Measurements from ENCODE around the gene MB.

Gene MB

DNA sequence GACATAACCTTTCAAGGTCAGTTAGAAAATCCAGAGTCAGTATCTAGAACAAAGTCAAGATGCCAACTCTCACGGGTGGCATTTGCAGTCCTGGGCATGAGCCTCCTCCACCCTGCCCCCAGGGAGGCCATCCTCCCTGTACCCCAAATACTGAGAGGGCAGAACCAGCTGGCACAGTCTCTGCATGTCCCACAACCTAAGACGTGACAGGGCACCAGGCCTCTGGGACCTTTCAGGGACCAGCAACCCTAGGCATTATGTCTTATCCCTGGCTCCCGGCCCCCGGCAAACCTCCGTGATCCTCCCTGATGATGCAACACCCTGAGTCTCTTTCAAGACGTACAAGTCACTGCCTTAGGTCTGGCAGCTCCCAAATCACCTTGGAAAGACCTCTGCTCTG, 2.0 kb downstream of the MB start:
- DNase-seq (ENCODE audit: low read depth in 2 of 2): no peak

DNA sequence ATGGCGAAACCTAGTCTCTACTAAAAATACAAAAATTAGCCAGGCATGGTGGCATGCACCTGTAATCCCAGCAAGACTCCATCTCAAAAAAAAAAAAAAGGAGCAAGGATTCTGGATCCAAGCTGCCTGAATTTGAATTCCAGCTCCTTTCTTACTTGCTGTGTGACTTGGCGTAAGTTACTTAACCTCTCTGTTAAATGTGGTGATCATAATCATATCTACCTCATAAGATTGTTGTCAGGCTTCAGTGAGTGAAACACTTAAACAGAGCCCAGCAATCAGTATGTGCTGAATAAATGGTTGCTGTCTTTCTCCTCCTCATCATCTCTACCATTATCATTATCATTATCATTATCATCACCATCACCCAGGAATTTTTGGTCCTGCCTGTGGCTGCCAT, 2.7 kb downstream of the MB start:
- DNase-seq (ENCODE audit: low read depth in 2 of 2): no peak

DNA sequence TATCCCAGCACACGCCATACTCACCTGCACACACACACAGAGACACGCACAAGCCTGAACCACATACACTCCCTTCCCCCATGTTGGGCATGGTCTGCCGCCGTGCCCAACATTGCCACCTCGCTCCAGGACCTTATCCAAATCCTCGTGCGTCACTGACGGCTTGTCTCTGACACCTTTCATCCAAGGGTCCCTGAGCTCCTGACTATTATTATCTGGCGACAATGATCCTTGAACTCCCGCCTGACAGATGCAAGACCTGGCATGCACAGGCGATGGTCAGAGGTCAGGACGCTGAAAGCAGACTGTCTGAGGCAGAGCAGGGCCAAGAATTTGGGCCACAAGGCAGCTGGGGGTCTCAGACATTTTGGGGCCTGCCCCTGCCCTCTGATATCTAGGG, 4.2 kb downstream of the MB start:
- no peak for DNase-seq (ENCODE audit: low read depth in 2 of 2)

DNA sequence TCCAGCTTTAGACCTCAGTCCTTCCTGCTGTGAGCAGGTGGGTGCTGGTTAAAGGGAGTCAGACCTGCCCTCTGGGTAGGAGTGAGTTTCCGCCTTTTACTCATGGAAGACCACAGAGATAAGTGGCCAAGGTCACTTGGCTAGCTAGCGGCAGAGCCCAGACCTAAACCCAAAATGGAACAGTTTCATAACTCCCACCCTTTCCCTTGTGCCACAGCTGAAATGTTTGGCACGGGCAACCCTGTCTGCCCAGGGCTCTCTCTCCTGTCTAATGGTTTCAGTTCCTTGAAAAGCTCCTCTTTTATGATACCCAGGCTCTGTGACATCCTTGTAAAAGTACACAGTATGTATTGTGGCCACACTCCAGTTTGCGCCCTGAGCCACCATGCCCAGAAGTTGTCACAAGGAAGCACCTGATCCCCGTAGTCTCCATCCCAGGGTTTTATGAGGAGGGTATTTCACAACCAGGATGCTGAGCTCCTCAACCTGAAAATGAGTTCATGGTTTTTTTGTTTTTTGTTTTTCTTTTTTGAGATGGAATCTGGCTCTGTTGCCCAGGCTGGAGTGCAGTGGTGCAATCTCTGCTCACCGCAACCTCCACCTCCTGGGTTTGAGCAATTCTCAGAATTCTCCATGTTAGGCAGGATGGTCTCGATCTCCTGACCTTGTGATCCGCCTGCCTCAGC, 5.1 kb downstream of the MB start:
- DNase-seq (ENCODE audit: low read depth in 2 of 2): no peak

DNA sequence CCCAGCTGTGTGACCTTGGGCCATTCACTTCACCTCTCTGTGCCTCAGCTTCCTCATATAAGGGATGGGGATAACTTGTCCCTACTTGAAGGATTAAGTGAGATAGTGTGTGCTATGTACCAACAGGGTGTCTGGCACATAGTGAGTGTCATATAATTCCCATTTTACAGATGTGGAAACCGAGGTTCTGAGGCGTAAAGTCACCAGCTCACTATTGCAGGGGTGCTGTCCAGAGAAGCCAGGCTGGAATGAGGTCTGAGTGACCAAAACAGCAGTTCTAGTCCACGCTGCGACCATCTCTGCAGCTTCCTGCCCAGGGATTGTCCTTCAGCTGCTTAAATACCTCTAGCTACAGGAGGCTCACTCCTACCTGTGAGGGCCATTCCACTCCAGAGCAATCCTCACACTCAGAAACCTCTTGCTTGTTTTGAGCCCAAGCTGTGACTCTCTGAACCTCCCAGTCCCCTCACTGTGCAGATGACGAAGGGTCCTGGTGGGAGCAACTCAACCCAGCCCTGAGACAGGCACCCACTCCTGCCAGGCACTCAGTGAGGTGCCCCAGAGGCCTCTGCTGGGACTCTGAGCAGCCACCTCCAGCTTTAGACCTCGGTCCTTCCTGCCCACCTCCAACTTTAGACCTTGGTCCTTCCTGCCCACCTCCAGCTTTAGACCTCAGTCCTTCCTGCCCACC, 5.8 kb downstream of the MB start:
- no peak for DNase-seq (ENCODE audit: low read depth in 2 of 2)

DNA sequence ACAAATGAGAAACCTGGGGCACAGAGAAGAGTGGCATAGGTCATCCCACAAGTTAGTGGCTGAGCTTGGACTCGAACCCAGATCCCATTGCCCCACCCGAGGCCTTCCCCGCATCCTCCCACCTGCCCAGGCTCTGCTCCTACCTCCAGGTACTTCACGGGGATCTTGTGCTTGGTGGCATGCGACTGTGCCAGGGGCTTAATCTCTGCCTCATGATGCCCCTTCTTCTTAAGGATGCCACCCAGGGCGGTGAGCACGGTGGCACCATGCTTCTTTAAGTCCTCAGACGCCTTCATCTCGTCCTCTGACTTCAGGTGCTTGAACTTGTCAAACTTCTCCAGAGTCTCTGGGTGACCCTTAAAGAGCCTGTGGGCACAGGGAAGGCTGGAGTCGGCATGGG, 6.4 kb downstream of the MB start:
- no peak for DNase-seq (ENCODE audit: low read depth in 2 of 2)

DNA sequence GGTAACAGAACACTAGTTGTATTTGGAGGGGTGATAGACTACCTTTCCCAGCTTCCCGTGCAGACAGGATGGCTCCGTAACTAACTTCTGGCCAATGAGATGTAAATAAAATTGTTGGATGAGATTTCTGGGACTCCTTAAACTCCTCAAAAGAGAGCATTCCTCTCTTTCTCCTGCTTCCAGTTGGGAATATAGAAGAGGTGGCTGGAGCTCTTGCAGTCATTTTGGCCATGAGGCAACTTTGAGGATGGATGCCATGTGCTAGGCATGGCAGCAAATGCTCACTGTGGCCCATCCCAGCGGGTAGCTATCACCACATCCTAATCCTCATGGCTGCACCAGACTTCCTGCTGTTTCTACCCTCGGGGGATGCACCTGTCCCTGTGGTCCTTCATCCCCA, 7.4 kb downstream of the MB start:
- no peak for DNase-seq (ENCODE audit: low read depth in 2 of 2)

DNA sequence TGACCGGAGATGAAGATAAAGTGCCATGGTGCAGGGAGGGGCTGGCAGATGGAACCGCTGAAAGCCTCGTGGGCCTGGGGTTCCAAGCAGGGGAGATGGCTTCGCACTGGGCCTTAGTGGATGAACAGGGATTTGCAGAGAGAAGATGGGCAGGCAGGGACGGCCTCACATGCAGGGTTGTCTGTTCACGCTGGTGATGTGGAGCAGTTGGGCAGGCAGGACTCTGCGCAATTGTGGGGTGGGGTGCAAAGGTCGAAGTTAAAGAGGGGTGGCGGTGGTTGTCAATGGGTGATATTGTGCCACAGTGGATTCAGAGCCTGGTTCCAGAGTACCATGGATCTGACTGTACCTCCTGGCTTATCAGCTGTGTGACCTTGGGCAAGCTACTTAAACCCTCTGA, 7.9 kb downstream of the MB start:
- no peak for DNase-seq (ENCODE audit: low read depth in 2 of 2)

DNA sequence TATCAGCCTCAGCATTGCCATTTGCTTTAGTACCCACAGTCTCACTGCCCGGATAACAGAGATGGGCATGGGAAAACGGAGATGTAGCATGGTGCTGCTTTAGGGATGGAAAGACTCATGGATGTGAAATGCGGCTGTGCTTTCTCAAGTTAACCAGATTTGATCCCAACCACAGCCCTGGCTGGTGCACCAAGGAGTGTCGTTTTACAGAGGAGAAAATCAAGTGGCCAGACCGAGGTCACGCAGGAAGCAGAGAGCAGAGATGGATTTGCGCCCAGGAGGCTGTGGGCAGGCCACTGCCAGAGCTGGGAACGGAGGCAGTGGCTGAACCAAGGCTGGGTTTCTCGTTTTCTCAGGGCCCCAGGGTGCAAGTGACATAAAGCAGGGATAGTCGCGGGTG, 9.0 kb downstream of the MB start:
- no peak for DNase-seq (ENCODE audit: low read depth in 2 of 2)

DNA sequence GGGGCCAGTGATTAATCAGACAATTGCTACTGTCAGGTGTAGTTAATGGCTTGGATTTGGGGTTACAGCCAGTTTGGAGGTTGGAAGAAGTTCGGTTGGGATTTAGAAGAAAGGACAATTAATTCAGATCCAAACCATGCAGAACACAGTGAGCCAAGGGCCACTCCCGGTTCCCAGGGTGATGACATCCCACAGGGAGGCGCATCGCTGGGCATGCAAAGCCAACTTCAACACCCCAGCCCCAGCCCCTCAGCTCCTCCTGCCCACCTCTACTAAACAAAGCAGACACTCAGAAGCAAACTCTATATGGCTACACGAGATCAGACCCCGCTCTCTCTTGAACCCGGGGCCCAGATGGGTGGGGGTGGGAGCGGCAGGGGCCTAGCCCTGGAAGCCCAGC, 10.2 kb downstream of the MB start:
- DNase-seq (ENCODE audit: low read depth in 2 of 2): no peak

DNA sequence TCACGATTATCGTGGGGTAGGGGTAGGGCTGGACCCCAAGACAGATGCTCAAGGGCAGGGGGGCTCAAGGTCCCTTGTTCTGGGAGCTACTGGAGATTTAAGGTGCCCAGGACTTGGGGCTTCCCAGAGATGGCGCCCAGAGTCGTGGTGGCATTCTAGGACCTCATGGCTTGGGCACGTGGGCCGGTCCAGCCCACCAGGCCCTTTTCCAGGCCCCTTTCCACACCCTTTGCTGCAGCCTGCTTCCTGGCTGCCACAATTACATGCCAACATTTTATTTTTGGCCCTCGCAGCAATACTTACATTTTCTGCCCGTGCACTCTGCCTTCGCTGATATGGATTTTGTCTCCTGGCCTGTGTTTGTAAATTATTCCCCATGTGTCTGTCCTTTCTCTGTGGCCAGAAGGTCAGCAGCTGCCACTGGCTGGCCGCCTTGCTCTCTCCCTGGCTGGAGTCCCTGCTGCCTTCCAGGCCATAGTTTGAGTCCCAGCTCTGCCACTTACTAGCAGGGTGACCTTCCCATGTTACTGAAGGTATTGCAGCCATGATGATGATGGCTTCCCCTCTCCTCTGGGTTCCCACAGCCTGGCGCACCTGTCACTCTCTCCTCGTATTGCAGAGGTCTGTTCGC, 11.2 kb downstream of the MB start:
- DNase-seq (ENCODE audit: low read depth in 2 of 2): no peak

DNA sequence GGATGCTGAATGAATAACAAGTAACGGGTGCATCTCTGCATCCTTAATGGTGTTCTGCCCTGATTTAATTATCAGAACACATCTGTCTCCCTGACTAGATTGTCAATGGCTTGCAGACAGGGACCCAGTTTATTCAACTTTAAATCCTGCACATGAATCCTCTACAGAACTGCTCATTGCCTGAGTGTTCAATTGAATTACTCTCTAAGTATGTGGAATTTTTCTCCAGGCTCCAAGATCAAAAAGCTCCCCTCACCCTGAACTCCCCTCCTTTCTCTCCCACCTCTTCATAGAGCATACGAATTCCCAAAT, 11.8 kb downstream of the MB start:
- no peak for DNase-seq (ENCODE audit: low read depth in 2 of 2)

DNA sequence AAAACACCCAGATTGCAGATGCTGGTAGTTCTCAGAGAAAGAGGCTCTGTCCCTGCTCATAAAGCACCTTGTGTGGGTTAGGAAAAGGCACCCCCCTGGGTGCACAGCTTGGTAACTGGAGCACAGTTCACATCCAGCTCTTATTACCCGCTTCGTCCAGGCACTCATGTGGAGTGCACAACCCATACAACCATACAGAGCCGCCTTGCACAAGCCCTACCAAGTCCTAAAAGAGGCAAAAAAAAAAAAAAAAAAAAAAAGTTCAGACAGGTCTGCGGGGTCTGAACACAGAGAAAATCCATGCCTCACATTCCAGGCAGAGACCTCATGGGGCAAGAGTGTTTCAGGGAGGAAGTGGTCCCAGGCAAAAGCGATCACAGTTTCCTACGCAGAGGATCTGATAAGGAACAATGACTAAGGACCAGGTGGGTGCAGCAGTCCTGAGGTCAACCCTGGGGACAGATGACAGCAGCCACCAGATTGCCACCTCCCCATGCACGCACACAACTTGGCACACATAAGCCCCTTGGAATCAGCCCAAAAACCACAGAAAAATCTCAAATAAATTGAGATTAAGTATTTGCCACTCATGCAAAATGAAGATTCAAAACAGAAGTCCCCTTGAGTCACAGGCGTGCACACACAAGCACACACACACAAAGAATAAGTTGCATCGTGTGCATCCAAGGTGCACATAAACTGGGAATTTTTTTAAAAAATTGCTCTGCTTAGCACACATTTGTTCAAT, 12.3 kb downstream of the MB start:
- DNase-seq (ENCODE audit: low read depth in 2 of 2): no peak

DNA sequence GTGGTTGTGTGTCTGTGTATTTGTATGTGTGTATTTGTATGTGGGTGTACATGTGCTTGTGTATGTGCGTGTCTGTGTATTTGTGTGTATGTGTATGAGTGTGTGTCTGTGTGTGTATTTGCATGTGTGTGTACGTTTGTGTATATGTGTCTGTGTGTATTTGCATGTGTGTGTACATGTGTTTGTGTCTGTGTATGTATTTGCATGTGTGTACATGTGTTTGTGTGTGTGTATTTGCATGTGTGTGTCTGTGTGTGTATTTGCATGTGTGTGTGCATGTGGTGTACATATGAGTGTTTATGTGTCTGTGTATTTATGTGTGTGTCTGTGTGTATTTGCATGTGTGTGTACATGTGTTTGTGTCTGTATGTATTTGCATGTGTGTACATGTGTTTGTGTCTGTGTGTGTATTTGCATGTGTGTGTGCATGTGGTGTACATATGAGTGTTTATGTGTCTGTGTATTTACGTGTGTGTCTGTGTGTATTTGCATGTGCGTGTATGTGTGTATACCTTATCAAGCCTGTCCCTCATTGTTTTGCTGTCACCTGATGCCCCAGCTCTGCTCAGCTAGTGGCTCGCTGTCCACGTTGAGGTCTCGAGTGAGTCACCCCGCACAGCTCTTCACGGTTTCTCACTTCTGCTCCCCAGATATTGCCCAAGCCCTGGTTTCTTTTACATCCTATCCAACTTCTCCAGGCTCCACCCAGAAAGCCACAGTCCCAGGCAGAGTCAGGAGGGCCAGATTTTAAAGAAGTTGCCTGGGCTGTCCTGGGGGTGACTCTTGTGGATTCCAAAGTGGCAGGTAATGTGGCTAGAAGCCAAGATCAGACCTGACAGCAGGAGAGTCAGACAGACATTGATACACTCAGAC, 15.2 kb downstream of the MB start:
- no peak for DNase-seq (ENCODE audit: low read depth in 2 of 2)

DNA sequence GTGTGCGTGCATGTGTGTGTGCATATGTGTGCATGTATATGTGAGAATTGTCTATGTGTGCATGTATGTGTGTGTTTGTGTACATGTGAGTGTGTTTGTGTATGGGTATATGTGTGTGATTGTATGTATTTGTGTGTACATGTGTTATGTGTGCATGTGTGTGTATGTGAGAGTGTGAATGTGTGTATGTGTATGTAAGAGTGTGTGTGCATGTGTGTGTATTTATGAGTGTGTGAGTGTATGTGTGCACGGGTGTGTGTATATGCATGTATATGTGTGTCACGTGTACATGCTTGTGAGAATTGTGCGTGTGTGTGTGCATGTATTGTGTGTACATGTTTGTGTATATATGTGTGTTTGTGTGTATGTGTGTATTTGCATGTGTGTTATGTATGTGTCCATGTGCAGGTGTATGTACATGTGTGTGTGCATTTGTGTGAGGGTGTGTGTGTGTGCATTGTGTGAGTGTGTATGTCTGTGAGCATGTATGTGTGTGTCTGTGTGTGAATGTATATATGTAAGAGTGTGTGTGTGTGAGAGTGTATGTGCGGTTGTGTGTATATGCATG, 16.0 kb downstream of the MB start:
- DNase-seq (ENCODE audit: low read depth in 2 of 2): no peak

DNA sequence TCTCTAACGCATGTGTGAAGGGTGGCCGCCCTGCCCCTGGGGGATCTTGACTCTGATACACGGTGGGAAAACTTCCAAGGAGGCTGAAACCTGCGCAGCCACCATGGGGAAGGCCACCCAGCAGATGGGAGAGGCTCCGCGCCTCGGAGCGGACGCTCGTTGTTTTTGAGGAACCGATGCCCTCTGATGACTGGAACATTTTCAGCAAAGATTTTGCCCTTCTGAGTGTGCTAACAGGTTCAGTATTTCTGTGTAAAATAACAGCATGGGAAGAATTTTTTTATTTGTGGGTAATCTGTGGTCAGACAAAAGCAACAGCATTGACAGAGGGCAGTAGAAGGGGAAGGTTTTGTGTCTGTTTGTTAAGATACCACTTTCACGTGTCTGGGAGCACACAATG, 16.7 kb downstream of the MB start:
- no peak for DNase-seq (ENCODE audit: low read depth in 2 of 2)

DNA sequence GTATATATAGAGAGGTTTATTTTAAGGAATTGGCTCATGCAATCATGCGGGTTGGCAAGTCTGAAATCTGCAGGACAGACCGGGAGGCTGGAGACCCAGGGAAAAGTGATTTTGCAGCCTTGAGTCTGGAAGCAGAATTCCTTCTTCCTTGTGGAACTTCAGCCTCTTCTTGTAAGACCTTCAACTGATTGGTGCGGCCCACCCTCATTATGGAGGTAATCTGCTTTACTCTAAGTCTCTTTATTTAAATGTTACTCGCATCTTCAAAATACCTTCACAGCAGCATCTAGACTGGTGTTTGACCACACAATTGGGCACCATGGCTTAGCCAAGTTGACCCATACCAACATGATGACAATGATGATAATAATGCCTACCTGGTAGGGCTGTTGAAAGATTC, 17.8 kb downstream of the MB start:
- no peak for DNase-seq (ENCODE audit: low read depth in 2 of 2)

DNA sequence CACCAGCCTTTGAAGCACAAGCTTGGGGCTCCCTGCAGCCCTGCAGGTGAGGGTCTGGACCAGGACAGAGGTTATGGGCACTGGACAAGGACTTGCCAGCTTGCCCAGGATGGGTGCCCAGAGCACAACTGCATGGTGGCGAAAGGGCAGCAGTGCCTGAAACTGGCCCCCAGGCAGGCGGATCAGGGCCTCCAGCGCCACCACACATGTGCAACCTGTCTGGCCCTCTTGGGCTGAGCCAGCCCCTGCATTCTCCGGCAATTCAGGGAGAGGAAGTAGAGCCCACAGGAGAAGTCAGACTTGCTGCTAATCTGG, 18.8 kb downstream of the MB start:
- DNase-seq (ENCODE audit: low read depth in 2 of 2): no peak

DNA sequence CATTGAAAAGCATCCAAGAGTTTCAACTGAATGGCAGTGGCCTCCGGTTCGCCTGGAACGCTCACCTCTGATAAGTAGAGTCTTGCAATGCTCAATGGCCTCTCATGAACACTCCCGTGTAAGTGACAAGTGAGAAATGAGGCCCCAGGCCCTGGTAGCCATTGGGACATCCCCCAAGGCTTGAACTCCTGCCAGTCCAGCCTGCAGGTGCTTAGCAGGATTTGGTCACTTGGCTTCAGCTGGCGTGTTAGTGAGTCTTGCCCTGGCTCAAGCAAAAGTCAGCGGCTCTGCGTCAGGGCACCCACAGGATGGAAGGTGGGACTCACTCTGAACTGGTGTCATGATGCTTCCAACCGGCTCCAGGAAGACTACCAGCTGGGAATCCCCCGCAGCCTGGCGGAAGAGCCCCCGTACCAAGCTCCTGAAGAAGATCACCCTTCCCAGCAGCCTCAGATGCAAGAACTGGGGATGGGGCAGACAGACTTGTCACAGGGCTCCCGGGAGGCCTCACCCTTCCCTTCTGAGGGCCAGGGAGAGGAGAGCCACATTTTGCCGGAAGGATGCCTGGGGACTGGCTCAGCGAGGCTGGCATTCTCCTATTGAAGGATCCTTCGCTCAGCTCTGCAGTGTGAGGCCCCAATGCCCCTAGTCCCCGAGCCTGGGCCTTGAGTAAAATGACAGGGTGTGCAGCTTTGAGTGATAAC, 19.3 kb downstream of the MB start:
- DNase-seq (ENCODE audit: low read depth in 2 of 2): no peak

DNA sequence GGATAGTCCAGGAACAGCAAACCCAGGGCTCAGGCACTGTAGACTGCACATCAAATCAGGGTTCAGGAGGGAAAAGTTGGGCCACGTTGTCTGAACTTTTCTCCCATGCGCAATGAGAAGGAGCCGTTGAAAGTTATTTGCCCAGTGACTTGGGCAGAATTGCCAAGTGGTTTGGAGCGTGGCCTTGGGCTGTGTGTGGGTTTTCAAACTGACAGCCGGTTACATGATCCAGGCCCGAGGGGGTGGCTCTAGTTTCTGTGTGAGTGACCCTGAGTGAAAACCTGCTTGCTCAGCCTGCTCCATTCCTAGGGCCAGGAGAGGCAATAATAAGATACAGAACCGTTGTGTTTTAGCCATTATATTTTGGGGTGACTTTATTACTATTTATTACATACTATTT, 20.3 kb downstream of the MB start:
- no peak for DNase-seq (ENCODE audit: low read depth in 2 of 2)

DNA sequence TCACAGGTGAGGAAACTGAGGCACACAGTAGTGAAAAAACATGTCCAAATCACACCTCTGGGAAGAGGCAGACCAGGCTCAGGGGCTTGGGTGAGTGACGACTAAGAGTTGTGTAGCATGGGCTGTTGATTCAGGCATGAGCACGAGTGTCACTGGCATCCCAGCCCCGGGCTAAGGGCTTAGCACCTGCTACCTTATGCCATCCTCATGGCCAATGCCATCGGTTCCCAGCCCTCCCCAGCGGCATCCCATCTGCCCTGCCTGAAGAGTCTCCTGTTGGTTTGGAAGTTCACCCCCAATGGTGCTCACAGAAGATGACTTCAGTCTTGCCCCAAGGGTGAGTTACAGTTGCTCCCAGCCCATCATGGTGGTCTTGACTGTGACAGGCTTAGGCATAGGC, 22.4 kb downstream of the MB start:
- DNase-seq (ENCODE audit: low read depth in 2 of 2): no peak

All from activated CD8-positive, alpha-beta memory T cell treated with anti-CD3 and anti-CD28 coated beads for 4 hours (primary cell).